Natural killer cell (primary cell): Measurements from ENCODE around the gene APBA1. TPM values are rescaled to one million over a fixed set of nuclear protein-coding genes. Genes with fewer than 3 reads are reported as not detected.

ENCODE experiments used
- ATAC-seq, 3 donors: fragments of 150-1000 bp in 2 of 3; fragments of 200-7000 bp in 1 of 3; cut with Tn5 transposase; 1 replicate in 1 of 3; 2 replicates in 2 of 3; pipeline ENCODE4 v1.10.0; 2021; ENCODE audit warnings: mild to moderate bottlenecking in 2 of 3, moderate library complexity in 2 of 3
- DNase-seq, 2 donors: peaks; one replicate each; pipeline versions ENCODE4 v3.0.0 to v3.0.0-alpha.2; 2013 to 2021; ENCODE audit warnings: mixed read lengths in 1 of 2
- H3K27ac ChIP-seq: one replicate; pipeline ENCODE4 v1.5.1; 2013; ENCODE audit warnings: mild to moderate bottlenecking, low read length
- H3K27me3 ChIP-seq: one replicate; pipeline ENCODE4 v1.6.1; 2013; ENCODE audit warnings: low read length; ENCODE audit not compliant: control insufficient read depth, insufficient read depth
- H3K36me3 ChIP-seq: one replicate; pipeline ENCODE4 v1.6.1; 2013; ENCODE audit warnings: low read length; ENCODE audit not compliant: control insufficient read depth, insufficient read depth
- H3K4me1 ChIP-seq: one replicate; pipeline ENCODE4 v1.6.1; 2013; ENCODE audit warnings: low read length; ENCODE audit not compliant: control insufficient read depth, insufficient read depth
- H3K4me3 ChIP-seq: one replicate; pipeline ENCODE4 v1.5.1; 2013; ENCODE audit warnings: low read length
- H3K9me3 ChIP-seq: one replicate; pipeline ENCODE4 v1.6.1; 2013; ENCODE audit warnings: low read length; ENCODE audit not compliant: control insufficient read depth, insufficient read depth
- H3K27ac Mint-ChIP-seq, 2 donors: one replicate each; pipeline ENCODE4 v1.8.0; 2022; ENCODE audit warnings: mild to moderate bottlenecking in 2 of 2, mixed read lengths in 2 of 2, moderate library complexity in 1 of 2
- H3K27me3 Mint-ChIP-seq, 2 donors: one replicate each; pipeline ENCODE4 v1.8.0; 2022; ENCODE audit warnings: low read depth in 2 of 2, mixed read lengths in 2 of 2
- H3K36me3 Mint-ChIP-seq: one replicate; pipeline ENCODE4 v1.8.0; 2022; ENCODE audit warnings: mixed read lengths
- H3K4me1 Mint-ChIP-seq, 2 donors: one replicate each; pipeline ENCODE4 v1.8.0; 2022; ENCODE audit warnings: mixed read lengths in 2 of 2
- H3K4me3 Mint-ChIP-seq: one replicate; pipeline ENCODE4 v1.8.0; 2022; ENCODE audit warnings: mild to moderate bottlenecking, moderate library complexity, mixed read lengths
- H3K9me3 Mint-ChIP-seq, 2 donors: one replicate each; pipeline ENCODE4 v1.8.0; 2022; ENCODE audit warnings: mixed read lengths in 2 of 2
- WGBS: methylation state at CpG from one replicate; pipeline ENCODE4 v1.1.7; 2013; ENCODE audit warnings: missing lambda C conversion rate; ENCODE audit not compliant: insufficient coverage; 5-methylcytosine and 5-hydroxymethylcytosine counted together
- intact Hi-C: fragments of 100-400 bp; cut with micrococcal nuclease; formaldehyde crosslinking; loops from one replicate; pipeline ENCODE4 v1.14.2; 2022
- total RNA-seq, 4 donors: library from RNA; stranded (reverse); fragments of 120-200 nt in 1 of 4; gene quantifications; one replicate each; pipeline versions ENCODE4 v1.2.3 to v1.2.4, GENCODE V29; 2013 to 2022
- TF ChIP-seq, protein P1 (sequence below): fragments of 200-600 bp; IDR thresholded peaks from one replicate; pipeline ENCODE4 v1.8.0; 2022; ENCODE audit warnings: antibody characterized with exemption

APBA1 gene
- total RNA-seq, 3 donors from 2014 or later (not counting 1 experiment from before 2014, with no cell fraction given), result 0.11 to 0.31 (median 0.13) TPM

DNA sequence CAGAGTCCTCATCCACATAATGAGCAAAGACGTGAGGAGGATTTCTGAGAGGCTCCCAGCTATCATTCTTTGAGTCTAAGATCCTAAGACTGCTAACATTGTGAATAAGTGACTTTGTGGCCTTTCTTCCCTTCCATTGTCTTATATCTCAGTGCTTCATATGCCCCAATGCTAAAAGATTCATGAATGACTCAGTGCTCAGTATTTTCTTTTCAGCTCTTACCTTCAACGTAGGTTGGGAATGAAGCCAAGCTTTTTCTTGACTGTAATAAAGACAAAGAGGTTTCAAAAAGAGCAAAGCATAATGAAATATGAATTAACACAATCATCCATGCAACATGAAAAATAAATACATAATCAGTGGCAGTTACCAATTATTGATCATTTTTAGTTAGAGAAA, 200.7 kb downstream of the APBA1 start:
- H3K4me3 Mint-ChIP-seq, result no peak overlapping the region
- Histone ChIP-seq H3K4me1 (peaks cover 17% of the 10 kb centered on the region), H3K4me3 (no peak overlapping the region), H3K9me3 (no peaks in the 10 kb centered on the region), H3K36me3 (no peaks in the 10 kb centered on the region), H3K27me3 (no peaks in the 10 kb centered on the region), H3K27ac (no peak overlapping the region)
- TF ChIP-seq, protein P1, sequence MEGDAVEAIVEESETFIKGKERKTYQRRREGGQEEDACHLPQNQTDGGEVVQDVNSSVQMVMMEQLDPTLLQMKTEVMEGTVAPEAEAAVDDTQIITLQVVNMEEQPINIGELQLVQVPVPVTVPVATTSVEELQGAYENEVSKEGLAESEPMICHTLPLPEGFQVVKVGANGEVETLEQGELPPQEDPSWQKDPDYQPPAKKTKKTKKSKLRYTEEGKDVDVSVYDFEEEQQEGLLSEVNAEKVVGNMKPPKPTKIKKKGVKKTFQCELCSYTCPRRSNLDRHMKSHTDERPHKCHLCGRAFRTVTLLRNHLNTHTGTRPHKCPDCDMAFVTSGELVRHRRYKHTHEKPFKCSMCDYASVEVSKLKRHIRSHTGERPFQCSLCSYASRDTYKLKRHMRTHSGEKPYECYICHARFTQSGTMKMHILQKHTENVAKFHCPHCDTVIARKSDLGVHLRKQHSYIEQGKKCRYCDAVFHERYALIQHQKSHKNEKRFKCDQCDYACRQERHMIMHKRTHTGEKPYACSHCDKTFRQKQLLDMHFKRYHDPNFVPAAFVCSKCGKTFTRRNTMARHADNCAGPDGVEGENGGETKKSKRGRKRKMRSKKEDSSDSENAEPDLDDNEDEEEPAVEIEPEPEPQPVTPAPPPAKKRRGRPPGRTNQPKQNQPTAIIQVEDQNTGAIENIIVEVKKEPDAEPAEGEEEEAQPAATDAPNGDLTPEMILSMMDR, result no peak
- peaks cover 21 to 23% of the 10 kb centered on the region in 2 donors for H3K4me1 Mint-ChIP-seq
- no peaks in the 10 kb centered on the region for H3K9me3 Mint-ChIP-seq
- intact Hi-C loops, result no loop called here
- 90% methylated on average over 1 of the region's 2 CpGs for WGBS
- H3K27ac Mint-ChIP-seq, result no peak overlapping the region
- H3K36me3 Mint-ChIP-seq, result no peaks in the 10 kb centered on the region
- DNase-seq (no peak), ATAC-seq (no peak)
- H3K27me3 Mint-ChIP-seq, result peaks cover 12 to 40% of the 10 kb centered on the region in 2 donors

DNA sequence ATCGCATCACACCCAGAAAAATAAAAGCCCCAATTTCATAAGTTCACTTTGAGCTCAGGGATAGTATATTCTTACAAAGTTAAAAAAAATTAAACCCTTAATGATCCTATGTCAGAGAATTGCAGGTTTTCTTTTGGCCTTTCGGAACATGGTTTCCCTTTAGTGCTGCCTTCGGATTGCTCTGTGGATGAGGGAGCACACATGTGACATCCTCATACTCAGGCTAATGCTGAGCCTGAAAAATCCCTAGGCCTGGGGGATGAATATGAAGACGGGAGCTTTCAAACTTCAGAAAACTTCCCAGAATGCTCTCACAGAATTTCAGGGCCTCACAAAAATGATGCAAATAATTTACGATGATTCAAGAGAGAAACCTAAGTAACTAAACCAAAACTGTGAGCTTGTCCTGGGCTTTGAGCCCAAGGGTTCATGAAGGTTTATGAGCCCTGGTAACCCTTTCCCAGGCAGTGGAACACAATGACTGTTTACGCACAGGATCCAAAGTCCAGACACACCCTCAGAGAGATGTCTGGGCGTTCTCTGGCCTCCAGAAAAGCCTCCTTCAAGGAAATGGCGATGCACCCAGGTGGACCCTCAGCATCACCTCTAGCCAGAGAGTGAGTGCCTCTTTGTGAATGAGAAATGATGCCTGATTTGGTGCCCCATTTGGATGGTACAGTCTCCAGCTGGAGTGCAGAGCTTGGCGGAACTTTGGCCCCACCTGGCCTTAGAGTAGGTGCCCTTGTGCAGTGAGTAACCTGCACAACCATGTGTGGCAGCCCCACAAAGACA, 201.8 kb downstream of the APBA1 start:
- no peaks in the 10 kb centered on the region for H3K36me3 Mint-ChIP-seq
- no peaks in the 10 kb centered on the region for H3K36me3 ChIP-seq
- intact Hi-C loops, result no loop called here
- no peak for ATAC-seq
- peaks cover 10 to 29% of the 10 kb centered on the region in 2 donors for H3K27me3 Mint-ChIP-seq
- TF ChIP-seq, protein P1, result no peak
- no peak overlapping the region for H3K4me3 ChIP-seq
- H3K27ac Mint-ChIP-seq, result no peak overlapping the region
- peaks cover 13% of the 10 kb centered on the region in 2 donors for H3K4me1 Mint-ChIP-seq
- 93% methylated on average over 8 of the region's 9 CpGs for WGBS
- no peaks in the 10 kb centered on the region for H3K9me3 ChIP-seq
- H3K27ac ChIP-seq, result no peak overlapping the region
- peaks cover 9% of the 10 kb centered on the region for H3K4me1 ChIP-seq
- no peak for DNase-seq
- no peak overlapping the region for H3K4me3 Mint-ChIP-seq
- H3K9me3 Mint-ChIP-seq, result no peaks in the 10 kb centered on the region
- no peaks in the 10 kb centered on the region for H3K27me3 ChIP-seq

DNA sequence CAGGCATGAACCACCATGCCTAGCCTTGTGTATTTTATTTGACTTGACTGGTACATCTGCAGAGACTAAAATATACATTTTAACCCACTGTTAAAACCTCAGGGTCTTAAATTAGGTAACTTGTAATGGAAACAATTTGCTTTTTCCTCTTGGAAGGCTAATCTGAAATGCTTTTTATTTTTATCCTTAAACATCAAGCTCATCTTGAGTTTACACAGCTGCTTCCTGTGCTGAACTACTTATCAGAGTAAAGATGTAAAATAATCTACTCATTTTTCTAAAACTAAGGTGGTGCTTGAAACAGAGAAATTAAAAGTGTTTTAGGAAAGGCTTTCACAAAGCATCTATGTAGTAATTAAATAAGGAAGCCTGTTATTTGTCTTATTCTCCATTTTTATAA, 203.0 kb downstream of the APBA1 start:
- H3K27ac ChIP-seq, result no peak overlapping the region
- H3K36me3 ChIP-seq, result no peaks in the 10 kb centered on the region
- Mint-ChIP-seq H3K27ac (no peak overlapping the region), H3K4me1 (peaks cover under 1% of the 10 kb centered on the region in 2 donors), H3K27me3 (peaks cover 10 to 21% of the 10 kb centered on the region in 2 donors), H3K4me3 (no peak overlapping the region), H3K9me3 (no peaks in the 10 kb centered on the region), H3K36me3 (no peaks in the 10 kb centered on the region)
- ATAC-seq (no peak), DNase-seq (no peak)
- no peaks in the 10 kb centered on the region for H3K9me3 ChIP-seq
- no peaks in the 10 kb centered on the region for H3K27me3 ChIP-seq
- no peaks in the 10 kb centered on the region for H3K4me1 ChIP-seq
- H3K4me3 ChIP-seq, result no peak overlapping the region
- TF ChIP-seq, protein P1, result no peak
- intact Hi-C loops, result no loop called here

DNA sequence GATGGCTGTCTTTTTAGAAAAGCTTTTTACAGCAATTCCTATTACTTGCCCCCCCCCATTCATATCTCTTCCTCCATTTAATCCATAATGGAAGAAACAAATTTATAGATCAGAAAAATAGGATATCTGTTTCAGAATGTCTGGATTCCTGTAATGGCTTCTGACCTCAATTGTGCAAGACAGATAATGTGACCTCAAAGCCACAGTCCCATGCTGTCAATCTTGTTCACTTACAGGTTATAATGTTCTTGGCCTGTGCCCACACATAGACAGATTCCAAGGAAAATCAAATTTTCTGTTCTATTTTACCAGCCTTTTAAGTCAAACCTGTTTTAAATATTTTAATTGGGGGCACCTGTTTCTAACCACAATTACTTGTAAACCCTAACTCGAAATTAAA, 203.8 kb downstream of the APBA1 start:
- ATAC-seq (no peak), DNase-seq (no peak)
- no CpG with 5 or more reads among the region's 1 CpG for WGBS
- H3K27ac Mint-ChIP-seq, result no peak overlapping the region
- no peak overlapping the region for H3K4me3 Mint-ChIP-seq
- no peaks in the 10 kb centered on the region for H3K9me3 Mint-ChIP-seq
- peaks cover 10 to 21% of the 10 kb centered on the region in 2 donors for H3K27me3 Mint-ChIP-seq
- no peaks in the 10 kb centered on the region for H3K27me3 ChIP-seq
- H3K27ac ChIP-seq, result no peak overlapping the region
- intact Hi-C loops, result no loop called here
- no peaks in the 10 kb centered on the region for H3K36me3 Mint-ChIP-seq
- H3K4me1 Mint-ChIP-seq, result no peaks in the 10 kb centered on the region
- no peaks in the 10 kb centered on the region for H3K4me1 ChIP-seq
- TF ChIP-seq, protein P1, result no peak
- no peaks in the 10 kb centered on the region for H3K9me3 ChIP-seq
- H3K4me3 ChIP-seq, result no peak overlapping the region
- no peaks in the 10 kb centered on the region for H3K36me3 ChIP-seq
